GM12801 (cell line): Measurements from ENCODE around the gene TRPM2.

Experiments
- CTCF ChIP-seq: IDR thresholded peaks from one replicate; pipeline ENCODE4 v1.5.1; 2011; ENCODE audit warnings: control low read depth; ENCODE audit not compliant: insufficient read length; ENCODE audit errors: extremely low read depth

TRPM2 gene

GRCh38 chr21:44372616-44373015, 19.2 kb downstream of the TRPM2 start:
- no peak for TF ChIP-seq CTCF

GRCh38 chr21:44374601-44375280, 21.3 kb downstream of the TRPM2 start:
- TF ChIP-seq CTCF, result no peak

GRCh38 chr21:44375281-44375651, 21.8 kb downstream of the TRPM2 start:
- TF ChIP-seq CTCF, result no peak

GRCh38 chr21:44375761-44376241, 22.4 kb downstream of the TRPM2 start:
- no peak for TF ChIP-seq CTCF

DNA sequence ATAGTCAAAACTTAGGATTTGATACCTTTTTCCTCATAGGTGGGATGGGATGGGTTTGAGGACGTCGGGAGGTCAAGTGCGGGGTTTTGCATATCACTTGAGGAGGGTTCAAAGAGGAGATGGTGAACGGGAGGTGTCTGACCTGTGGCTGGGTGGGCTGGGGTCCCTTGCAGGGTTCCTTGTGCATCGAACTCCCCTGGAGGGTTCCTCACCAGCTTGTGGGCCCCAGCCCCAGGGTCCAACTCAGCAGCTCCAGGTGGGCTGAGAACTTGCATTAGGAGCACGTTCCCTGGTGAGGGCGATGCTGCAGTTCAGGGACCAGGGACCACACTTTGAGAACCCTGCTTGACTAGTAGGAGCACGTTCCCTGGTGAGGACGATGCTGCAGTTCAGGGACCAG, 23.2 kb downstream of the TRPM2 start:
- no peak for TF ChIP-seq CTCF

DNA sequence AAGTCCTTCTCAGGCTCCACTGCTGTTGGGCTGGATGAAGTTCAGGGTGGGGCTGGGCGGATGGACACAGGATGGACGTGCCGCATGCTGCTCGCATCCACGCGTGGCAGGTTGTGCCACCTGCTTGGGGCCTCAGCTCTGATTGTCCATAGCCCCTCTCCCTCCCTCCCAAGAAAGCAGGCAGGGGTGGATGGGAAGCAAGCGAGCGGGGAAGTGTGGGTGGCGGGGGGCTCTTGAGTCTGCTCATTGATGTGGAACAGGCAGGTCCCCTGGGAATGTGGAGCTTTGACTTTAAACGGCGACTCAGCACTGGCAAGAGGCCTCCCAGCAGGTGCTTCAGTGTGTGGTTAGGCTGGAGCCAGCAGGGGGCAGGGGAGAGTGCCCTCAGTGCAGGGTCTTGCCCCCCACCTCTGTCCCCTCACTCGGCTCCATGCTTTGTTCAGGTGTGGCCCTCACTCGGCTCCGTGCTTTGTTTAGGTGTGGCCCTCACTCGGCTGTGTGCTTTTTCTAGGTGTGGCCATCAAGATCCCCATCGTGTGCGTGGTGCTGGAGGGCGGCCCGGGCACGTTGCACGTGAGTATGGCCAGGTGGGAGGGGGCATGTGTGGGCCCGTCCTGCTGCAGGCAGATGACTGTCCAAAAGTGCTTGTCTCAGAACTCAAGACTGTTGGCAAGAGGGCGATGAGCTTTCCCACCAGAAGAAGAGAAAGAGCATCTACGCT, 23.9 kb downstream of the TRPM2 start:
- TF ChIP-seq CTCF, result no peak

- no peak for TF ChIP-seq CTCF
These were observed 24.7 kb downstream of the TRPM2 start for GRCh38 chr21:44377922-44378645.
